ENCODE measurements around the gene MAGEB17.

MAGEB17 gene

DNA sequence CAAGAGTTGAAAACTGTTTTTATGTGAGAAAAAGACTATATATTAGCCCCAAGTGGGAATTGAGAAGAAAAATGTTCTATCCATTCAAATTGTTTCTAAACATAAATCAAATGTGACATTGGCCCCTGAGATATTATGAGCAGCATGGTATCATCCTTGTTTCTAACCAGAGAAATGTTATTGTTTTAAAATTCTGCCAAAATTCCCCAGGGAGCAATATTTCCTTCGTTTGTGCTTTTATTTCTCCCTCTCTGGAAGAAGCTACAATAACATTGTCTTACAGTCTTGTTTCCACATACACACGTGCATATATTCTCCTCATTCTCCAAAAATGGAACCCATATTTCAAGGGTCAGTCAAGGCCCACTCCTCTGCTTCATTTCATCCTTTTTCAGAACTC, 46.7 kb downstream of the MAGEB17 start:
- H3K9me3 ChIP-seq (ENCODE audit: control insufficient read depth, insufficient read depth, low read length): no peaks in the 10 kb centered on the region
- H3K27me3 ChIP-seq (ENCODE audit: control insufficient read depth, low read length): no peaks in the 10 kb centered on the region
- TF ChIP-seq, protein P1, sequence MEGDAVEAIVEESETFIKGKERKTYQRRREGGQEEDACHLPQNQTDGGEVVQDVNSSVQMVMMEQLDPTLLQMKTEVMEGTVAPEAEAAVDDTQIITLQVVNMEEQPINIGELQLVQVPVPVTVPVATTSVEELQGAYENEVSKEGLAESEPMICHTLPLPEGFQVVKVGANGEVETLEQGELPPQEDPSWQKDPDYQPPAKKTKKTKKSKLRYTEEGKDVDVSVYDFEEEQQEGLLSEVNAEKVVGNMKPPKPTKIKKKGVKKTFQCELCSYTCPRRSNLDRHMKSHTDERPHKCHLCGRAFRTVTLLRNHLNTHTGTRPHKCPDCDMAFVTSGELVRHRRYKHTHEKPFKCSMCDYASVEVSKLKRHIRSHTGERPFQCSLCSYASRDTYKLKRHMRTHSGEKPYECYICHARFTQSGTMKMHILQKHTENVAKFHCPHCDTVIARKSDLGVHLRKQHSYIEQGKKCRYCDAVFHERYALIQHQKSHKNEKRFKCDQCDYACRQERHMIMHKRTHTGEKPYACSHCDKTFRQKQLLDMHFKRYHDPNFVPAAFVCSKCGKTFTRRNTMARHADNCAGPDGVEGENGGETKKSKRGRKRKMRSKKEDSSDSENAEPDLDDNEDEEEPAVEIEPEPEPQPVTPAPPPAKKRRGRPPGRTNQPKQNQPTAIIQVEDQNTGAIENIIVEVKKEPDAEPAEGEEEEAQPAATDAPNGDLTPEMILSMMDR (IDR thresholded peaks at IDR 0.05; ENCODE audit: low read depth, low read length, poor library complexity, severe bottlenecking): no peak
- TF ChIP-seq EZH2phosphoT487 (IDR thresholded peaks at IDR 0.05; ENCODE audit: borderline replicate concordance, low read length): no peak

DNA sequence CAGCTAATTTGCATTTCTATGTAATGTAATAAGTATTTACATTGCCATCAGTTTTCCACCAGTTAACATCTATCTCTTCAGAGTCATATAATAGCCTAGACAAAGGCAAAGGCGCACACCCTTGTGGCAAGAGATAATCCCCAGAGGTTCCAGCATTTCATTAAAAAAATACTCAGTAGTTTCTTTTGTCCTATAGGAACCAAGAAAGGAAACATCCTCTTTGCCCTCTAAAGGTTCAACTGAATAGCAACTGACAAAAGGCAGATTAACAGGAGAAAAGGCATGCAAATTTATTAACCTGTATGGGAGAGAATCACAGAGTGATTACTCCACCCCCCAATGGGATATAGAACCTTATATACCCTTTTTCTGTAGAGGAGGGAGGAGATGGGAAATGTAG, 48.4 kb downstream of the MAGEB17 start:
- no peaks in the 10 kb centered on the region for H3K4me1 ChIP-seq (ENCODE audit: control insufficient read depth, low read length)
- no peaks in the 10 kb centered on the region for H3F3A ChIP-seq (ENCODE audit: control insufficient read depth, insufficient read depth)
- no peaks in the 10 kb centered on the region for H3K9me2 ChIP-seq (replicated peaks; ENCODE audit: control insufficient read depth, low read length)
- no peak for TF ChIP-seq EZH2phosphoT487 (IDR thresholded peaks at IDR 0.05; ENCODE audit: borderline replicate concordance, low read length)
- TF ChIP-seq, protein P1 (IDR thresholded peaks at IDR 0.05; ENCODE audit: low read depth, low read length, poor library complexity, severe bottlenecking): no peak
- no peak overlapping the region for H3K27ac ChIP-seq (ENCODE audit: low read depth, low read length)
- no peaks in the 10 kb centered on the region for H3K36me3 ChIP-seq (ENCODE audit: control insufficient read depth, low read length)
- H3K4me3 ChIP-seq (ENCODE audit: low read length): no peak overlapping the region
- H3K9me3 ChIP-seq (ENCODE audit: control insufficient read depth, insufficient read depth, low read length): no peaks in the 10 kb centered on the region
- H3K79me2 ChIP-seq (ENCODE audit: control insufficient read depth, low read length): no peaks in the 10 kb centered on the region
- H4K20me1 ChIP-seq (ENCODE audit: control insufficient read depth, insufficient read depth, low read depth, low read length): no peaks in the 10 kb centered on the region
- H3K27me3 ChIP-seq (ENCODE audit: control insufficient read depth, low read length): no peaks in the 10 kb centered on the region
- H3K4me2 ChIP-seq (ENCODE audit: low read length): no peak overlapping the region

More for the DNA sequence above, 46.7 kb downstream of the MAGEB17 start:
- Histone ChIP-seq H3K4me1 (ENCODE audit: control insufficient read depth, low read length) (no peaks in the 10 kb centered on the region), H3F3A (ENCODE audit: control insufficient read depth, insufficient read depth) (no peaks in the 10 kb centered on the region), H3K79me2 (ENCODE audit: control insufficient read depth, low read length) (no peaks in the 10 kb centered on the region), H3K27ac (ENCODE audit: low read depth, low read length) (no peak overlapping the region), H3K4me3 (ENCODE audit: low read length) (no peak overlapping the region), H3K9me2 (replicated peaks; ENCODE audit: control insufficient read depth, low read length) (no peaks in the 10 kb centered on the region), H3K4me2 (ENCODE audit: low read length) (no peak overlapping the region), H4K20me1 (ENCODE audit: control insufficient read depth, insufficient read depth, low read depth, low read length) (no peaks in the 10 kb centered on the region), H3K36me3 (ENCODE audit: control insufficient read depth, low read length) (no peaks in the 10 kb centered on the region)
